GM19238 (cell line): ENCODE results near the gene FGF3.

Experiments used
- DNase-seq: peaks from one replicate; pipeline ENCODE4 v3.0.0; 2011; ENCODE audit warnings: low spot score; ENCODE audit not compliant: insufficient read length

Gene FGF3

GRCh38 chr11:69825037-69825834, 6.0 kb upstream of the FGF3 start:
- DNase-seq, result no peak

DNA sequence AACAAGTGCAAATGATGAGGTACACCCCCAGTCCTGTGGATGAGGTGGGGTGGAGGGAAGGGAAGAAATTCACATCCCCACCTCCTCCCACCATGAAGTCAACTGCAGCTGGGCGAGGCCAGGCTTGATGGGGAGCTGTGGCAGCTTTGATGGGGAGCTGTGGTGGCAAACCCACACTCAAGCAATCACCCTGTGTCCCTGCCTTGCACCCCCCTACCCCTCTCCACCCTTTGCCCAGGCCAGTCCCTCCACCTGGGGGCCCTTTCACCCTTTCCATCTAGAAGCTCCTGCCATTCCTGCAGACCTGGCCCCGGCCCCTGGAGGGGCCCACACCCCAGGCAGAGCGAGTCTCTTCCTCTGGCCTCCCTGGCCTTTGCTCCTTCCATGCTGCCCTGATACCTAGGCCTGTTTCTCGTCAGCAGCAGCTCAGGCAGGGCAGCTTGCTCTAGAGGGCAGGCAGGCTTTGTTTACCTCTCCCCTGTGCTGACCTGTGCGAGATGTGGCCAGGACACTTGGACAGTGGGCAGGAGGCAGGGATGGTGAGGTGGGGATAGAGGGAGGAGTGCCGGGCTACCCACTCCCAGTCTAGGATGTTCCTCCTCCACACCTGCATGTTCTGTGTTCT, 4.5 kb upstream of the FGF3 start:
- no peak for DNase-seq

DNA sequence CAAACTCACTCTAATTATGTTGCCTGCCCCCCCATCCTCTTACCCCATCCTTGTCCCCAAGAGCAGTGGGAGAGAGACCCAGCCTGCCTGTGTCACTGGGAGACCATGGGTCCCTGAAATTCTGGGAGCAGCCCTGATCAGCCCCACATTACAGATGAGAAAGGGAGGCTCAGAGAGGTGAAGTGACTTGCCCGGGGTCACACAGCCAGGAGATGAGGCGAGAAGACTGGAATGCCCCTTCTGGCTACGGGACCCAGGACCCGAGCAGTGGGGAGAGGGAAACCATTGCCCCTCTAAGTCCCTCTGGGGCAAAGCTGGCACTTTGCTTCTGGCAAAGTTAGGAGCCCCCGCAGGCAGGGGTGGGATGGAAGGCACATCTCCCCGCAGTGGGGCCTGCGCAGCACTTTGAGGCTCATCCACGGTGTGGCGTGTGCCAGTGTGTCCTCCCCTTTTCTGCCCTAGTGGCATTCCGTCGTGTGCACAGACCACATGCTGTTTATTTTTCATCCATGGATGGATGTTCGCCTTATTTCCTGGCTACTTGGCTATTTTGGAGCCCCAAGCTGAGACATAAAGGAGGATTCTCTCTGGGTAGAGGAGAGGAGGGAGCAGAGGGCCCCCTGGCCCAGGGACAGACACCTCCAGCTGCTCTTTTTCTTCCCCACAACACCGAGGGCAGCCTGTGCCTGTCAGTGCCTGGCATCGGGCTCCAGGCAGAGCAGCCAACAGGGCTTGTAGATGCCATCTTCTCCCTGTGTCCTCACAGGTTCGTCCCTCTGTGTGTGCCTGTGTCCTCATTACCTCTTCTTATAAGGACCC, 3.7 kb upstream of the FGF3 start:
- DNase-seq, result no peak

- no peak for DNase-seq
These were observed 2.4 kb upstream of the FGF3 start for GRCh38 chr11:69821511-69822040.

- no peak for DNase-seq
These were observed 1.2 kb upstream of the FGF3 start for GRCh38 chr11:69820441-69820840.

DNA sequence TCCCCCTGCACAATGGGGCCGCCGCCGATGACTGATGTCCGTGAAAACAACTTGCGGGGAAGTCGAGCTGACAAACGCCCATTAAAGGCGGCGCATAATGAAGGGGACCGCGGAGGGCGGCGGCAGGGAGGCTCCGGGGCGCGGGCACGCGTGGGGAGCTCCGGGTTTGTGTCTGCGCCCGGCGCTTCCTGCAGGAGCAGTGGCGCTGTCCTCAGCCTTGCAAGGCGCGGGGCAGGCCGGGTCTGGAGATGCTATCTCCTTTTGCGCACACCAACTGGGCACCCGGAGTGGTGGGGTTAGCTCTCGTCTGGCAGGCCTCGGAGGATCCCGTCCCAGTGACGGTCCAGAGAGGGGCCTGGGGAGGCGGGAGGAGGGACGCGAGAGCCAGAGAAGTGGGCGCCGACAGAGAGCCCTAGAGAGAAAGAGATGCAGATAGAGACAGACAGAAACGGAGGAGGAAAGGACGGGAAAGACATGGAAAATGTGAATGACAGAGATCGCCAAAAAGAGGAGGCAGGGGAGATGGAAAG, 390 bp upstream of the FGF3 start:
- no peak for DNase-seq

- DNase-seq, result no peak
These were observed 999 bp downstream of the FGF3 start for GRCh38 chr11:69818231-69818602.

DNA sequence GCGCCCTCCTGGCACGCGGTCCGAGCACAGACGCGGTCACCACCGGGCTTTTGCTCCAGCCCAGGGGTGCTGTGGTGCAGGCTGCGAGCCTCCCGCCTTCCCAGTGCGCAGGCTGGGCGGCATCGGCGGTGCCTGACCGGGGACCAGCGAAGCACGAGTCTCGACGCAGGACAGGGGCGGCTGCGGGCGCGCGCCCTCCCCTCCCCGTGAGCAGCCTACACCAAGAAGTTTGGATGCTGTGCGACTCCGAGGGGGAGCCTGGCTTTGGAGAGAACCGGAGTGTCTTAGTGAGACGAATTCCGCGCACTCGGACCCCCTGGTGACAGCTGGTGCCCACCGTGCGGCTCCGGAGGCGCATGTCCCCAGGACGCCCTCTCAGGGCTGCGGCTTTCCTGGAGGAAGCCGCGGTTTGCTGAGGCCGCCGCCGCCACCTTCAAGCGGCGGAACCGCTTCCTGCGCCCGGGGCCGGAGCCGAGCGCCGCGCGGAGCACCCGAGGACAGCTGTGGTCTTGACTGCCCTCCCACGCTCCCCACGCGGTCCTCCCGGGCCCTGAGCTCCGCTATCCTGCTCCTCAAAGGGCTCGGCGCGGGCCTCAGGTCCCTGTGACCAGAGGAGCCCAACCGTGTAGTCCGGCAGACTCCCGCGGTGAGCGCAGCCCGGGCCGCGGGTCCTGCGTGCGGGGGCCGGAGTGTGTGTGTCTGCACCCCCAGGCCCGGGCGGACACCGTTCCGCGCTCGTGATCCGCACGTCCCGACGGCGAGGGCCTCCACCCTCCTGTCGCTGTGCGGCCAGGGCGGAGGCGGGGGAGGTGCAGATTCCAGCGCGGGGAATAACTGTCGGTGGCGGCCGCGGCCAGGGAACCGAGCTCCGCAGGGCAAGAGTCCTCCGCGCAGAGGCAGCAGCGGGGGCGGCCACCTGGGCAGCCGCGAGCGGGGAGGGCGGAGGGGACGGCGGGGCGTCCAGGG, 1.7 kb downstream of the FGF3 start:
- no peak for DNase-seq

GRCh38 chr11:69816671-69817070, 2.5 kb downstream of the FGF3 start:
- no peak for DNase-seq

DNA sequence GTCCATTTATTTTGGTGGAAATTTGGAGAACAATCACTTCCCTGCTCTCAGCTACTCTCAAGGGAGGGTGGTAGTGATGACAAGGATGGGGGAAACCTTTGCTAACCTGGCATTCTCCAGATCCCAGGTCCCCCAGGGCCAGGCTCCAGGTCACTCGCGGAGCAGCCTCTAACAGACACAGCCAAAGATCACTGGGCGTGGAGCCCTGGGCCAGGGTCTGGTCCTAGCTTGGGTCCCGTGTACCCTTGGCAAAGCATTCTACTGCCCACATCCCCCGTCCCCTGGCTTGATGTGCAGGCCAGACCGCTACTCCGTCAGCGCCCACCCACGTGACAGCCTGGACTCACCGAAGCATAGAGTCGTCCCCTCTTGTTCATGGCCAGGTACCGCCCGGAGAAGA, 3.2 kb downstream of the FGF3 start:
- no peak for DNase-seq

GRCh38 chr11:69814902-69815301, 4.3 kb downstream of the FGF3 start:
- no peak for DNase-seq

GRCh38 chr11:69814411-69814810, 4.8 kb downstream of the FGF3 start:
- no peak for DNase-seq

DNA sequence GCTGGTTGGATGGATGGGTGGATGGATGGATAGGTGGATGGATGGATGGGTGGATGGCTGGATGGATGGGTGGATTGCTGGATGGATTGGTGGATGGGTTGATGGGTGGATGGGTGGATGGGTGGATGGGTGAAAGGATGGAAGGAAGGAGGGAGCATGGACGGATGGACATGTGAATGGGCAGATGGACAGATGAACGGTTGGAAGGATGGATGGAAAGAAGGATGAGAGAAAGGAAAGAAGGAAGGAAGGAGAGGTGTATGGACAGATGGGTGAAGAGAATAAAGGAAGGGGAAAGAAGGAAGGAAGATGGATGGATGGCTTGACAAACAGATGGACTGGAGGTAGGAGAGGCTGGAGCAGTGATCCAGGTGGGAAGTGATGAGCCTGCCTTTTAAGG, 5.4 kb downstream of the FGF3 start:
- DNase-seq, result no peak

DNA sequence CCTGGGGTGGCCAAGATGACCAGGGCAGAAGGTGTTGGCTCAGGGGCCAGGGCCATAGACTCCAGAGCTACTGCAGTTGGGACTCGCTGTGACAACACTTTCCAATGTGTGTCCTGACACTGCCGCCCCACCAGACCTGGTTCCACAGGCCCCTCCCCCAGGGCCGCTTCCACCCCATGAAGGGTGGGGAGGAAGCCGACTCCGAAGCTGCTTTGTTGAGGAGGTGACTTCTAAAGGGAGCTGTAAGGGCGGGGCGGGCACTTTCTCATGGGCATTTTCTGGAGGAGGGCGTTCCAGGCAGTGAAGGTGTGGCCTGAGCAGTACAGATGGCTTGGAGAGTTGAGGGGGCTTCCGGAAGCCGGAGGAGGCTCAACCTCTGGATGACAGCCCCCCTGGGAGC, 6.3 kb downstream of the FGF3 start:
- no peak for DNase-seq

GRCh38 chr11:69812256-69812655, 7.0 kb downstream of the FGF3 start:
- DNase-seq, result no peak

- DNase-seq, result no peak
These were observed 7.8 kb downstream of the FGF3 start for GRCh38 chr11:69811431-69811830.

DNA sequence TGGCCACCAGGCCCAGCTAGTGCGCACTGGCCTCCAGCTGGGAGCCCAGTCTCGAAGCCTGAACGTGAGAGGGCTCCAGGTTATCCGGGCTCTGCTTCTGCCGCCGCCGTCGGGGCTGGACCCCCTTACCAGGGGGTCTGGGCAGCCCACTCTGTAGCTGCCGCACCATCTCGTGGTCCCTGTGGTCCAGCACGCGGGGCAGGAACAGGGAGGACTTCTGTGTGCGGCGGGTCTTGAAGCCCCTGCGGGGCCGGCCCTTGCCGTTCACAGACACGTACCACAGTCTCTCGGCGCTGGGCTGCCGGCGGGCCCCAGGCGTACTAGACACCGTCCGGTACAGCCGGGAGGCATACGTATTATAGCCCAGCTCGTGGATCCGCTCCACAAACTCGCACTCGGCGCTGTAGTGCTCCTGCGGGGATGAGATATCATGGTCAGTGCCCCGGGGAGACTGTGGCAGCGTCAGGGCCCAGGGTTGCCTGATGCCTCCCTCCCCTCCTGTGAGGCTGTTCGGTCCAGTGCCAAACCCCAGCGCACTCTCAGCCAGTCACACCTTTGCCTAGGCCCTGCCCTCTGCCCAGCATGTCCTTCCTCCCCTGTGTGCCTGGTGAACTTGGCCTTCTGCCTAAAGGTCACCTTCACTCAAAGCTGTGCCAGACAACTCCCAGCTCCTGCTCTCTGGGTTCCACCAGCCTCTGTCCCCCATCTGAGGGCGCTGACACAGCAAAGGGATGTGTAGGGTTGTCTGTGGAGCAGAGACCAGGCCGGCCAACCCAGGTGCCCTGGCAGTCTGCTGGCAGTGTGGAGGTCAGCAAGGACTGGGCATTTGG, 8.7 kb downstream of the FGF3 start:
- DNase-seq, result no peak

DNA sequence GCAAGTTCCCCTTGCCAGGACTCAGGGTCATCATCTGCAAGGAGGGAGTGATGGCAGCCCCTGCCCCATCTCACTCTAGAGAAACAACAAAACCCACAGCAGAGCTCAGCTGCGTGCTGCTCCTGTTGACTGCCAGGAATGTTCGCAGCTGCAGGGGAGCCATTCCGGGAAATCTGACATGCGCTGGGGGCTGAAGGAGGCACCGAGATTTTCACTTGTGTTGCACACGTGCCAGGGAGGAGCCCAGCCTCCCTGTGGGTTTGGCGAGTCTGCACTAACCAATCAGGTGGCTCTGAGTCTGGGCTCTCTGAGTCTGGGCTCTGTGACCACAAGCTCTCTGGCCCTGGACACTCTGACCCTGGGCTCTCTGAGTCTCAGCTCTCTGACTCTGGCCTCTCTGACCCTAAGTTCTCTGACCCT, 10.5 kb downstream of the FGF3 start:
- DNase-seq, result no peak

DNA sequence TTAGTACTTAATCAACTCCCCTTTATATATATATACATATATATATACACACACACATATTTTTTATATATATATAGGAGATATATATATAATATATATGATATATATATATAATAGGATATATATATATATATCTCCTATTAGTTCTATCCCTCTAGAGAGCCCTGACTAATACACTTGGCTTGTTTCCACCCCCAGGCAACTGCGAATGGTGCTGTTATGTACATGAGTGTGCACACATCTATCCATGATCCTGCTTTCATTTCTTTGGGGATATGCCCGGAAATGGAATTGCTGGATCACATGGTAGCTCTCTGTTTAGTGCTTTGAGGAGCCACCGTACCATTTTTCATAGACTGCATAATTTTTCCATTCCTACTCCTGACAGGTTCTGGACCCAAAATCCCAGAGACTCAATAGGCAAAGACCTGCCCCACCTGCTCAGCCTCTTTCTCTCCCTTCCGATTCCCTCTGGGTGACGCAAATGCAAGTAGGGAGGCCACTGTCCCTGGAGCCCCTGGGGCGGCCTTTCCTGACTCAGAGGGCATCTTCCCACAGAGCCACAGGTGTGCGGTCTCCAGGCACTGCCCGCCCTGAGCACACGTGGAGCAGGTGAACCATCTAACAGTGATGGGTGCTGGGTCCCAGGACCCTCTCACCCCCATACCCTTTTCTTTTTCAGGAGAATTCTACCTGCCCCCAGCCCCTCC, 12.0 kb downstream of the FGF3 start:
- no peak for DNase-seq
